ENCODE results near the gene LMNTD1. TPM values are rescaled to one million over a fixed set of nuclear protein-coding genes. Genes with fewer than 3 reads are reported as not detected.
"Not testable (repeated sequence)": the region's sequence is repeated elsewhere in the genome, so short reads cannot be mapped to it uniquely, and the experiment has no call there.

The LMNTD1 gene, protein sequence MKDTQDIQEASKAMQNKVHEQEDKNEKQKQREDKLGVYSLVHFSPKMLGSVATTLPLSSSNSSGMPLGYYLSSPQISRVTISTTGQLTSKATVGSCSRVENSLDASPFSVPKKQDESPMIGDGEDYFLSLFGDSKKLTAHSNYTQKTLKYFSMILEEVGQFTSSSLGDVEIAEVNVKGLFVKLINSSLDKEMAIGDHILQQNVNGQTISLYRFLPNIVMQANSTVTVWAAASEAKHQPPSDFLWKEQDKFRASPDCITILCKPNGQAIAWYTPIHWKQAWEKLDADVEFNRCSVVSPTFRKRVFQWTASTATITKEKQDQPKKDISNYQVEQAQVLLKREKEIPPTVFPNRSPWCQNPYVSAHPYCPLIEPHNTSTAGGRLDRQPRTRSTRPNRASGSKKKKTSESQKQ
- 1.0 and 1.9 TPM in 2 replicates for total RNA-seq (2014; rRNA removed; shearing (Covaris generic))

DNA sequence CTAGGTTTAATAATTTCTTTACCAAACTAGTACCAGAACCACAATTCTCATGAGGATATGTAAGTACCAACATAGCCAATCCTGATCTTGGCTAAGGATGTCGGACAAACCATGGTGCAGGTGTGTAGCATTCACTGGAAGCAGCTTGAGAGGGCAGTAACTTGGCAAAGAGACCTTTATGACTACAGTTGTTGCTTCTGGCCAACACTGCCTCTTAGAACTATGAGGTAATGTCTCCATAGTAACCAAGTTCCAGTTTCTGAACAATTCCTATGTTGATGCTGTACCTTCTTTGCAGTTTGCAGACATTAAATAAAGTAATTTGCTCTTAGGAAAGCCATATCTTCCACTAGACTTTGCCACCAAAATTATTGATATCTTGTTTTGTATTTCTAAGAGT, at the start of gene LMNTD1:
Gene LMNTD1, minus strand, starts transcription at position 186 of the 400 bp plus-strand sequence. CDS start 324 bp downstream, outside the sequence.
- Histone ChIP-seq H3K4me3 (no peak within 1 kb of the TSS), H3K27me3 (replicated peaks) (no peaks in the 10 kb centered on the region), H3K4me1 (replicated peaks) (no peaks in the 10 kb centered on the region), H3K36me3 (no peaks in the 10 kb centered on the region), H3K9me3 (replicated peaks) (no peaks in the 10 kb centered on the region), H3K27ac (no peak within 1 kb of the TSS)
- DNase-seq (ENCODE audit: low read depth in 1 of 2, low spot score in 2 of 2) = no peak

DNA sequence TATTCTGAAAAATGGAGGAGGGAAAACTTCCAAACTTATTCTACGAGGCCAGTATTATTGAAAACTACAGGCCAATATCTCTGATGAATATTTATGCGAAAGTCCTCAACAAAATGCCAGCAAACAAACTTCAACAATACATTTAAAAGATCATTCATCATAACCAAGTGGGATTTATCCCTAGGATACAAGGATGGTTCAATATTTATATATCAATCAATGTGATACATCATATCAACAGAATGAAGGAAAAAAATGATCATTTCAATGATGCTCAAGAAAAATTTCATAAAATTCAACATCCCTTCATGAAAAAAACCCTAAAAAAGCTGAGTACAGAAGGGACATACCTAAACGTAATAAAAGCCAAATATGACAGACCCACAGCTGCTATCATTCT, 45.9 kb upstream of the LMNTD1 start:
- DNase-seq (ENCODE audit: low read depth in 1 of 2, low spot score in 2 of 2) = no peak
- Histone ChIP-seq H3K36me3 (no peaks in the 10 kb centered on the region), H3K4me3 (no peak overlapping the region), H3K9me3 (replicated peaks) (no peaks in the 10 kb centered on the region), H3K4me1 (replicated peaks) (no peaks in the 10 kb centered on the region), H3K27me3 (replicated peaks) (no peaks in the 10 kb centered on the region), H3K27ac (no peak overlapping the region)

DNA sequence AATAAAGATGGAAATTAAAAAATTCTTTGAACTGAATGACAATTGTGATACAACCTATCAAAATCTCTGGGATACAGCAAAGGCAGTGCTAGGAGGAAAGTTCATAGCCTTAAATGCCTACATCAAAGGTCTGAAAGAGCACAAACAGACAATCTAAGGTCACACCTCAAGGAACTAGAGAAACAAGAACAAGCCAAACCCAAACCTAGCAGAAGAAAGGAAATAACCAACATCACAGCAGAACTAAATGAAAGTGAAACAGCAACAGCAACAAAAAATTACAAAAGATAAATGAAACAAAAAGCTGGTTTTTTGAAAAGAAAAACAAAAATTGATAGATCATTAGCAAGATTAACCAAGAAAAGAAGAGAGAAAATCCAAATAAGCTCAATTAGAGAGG, 42.4 kb upstream of the LMNTD1 start:
- H3K9me3 ChIP-seq (replicated peaks); H3K27me3 ChIP-seq (replicated peaks); H3K4me3 ChIP-seq; H3K36me3 ChIP-seq; H3K4me1 ChIP-seq (replicated peaks); DNase-seq (ENCODE audit: low read depth in 1 of 2, low spot score in 2 of 2); H3K27ac ChIP-seq: not testable (repeated sequence)

DNA sequence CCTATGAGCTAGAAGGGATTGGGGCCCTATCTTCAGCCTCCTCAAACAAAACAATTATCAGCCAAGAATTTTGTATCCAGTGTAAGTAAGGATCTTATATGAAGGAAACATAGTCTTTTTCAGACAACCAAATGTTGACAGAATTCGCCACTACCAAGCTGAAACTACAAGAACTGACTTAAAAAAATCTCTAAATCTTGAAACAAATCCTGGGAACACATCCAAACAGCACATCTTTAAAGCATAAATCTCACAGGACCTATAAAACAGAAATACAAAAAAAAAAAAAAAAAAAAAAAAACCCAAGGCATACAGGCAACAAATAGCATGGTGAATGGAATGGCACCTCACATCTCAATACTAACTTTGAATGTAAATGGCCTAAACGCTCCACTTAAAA, 41.3 kb upstream of the LMNTD1 start:
- no peak overlapping the region for H3K27ac ChIP-seq
- no peaks in the 10 kb centered on the region for H3K9me3 ChIP-seq (replicated peaks)
- H3K4me3 ChIP-seq = no peak overlapping the region
- no peaks in the 10 kb centered on the region for H3K27me3 ChIP-seq (replicated peaks)
- H3K4me1 ChIP-seq (replicated peaks) = no peaks in the 10 kb centered on the region
- H3K36me3 ChIP-seq = no peaks in the 10 kb centered on the region
- no peak for DNase-seq (ENCODE audit: low read depth in 1 of 2, low spot score in 2 of 2)

DNA sequence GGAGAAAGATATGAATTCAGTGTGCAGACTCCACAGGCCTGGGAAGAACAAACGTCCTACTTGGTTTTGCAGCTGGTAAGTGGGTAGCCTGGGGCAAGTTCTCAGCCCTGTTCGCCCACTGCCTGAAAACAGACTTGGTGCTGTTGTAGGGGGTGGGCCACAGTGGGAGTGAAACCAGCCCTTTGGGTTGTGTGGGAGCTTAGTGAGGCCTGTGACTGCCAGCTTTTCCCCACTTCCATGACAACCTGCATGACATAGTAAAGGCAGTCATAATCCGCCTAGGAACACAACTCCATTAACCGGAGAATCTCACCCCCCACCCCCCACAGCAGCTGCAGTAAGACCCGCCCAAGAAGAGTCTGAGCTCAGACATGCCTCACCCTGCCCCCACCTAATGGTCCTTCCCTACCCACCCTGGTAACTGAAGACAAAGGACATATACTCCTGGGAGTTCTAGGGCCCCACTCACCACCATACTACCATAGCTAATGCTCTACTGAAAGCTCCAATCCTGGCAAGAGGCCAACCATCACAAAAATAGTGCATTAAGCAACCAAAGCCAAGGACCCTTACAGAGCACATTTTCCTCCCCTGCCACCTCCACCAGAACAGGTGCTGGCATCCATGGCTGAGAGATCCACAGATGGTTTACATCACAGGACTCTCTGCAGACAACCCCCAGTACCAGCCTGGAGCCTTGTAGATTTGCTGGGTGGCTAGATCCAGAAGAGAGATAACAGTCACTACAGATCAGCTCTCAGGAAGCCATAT, 39.8 kb upstream of the LMNTD1 start:
- Histone ChIP-seq H3K36me3 (no peaks in the 10 kb centered on the region), H3K9me3 (replicated peaks) (no peaks in the 10 kb centered on the region), H3K27ac (no peak overlapping the region), H3K4me3 (no peak overlapping the region), H3K4me1 (replicated peaks) (no peaks in the 10 kb centered on the region), H3K27me3 (replicated peaks) (no peaks in the 10 kb centered on the region)
- DNase-seq (ENCODE audit: low read depth in 1 of 2, low spot score in 2 of 2) = no peak

DNA sequence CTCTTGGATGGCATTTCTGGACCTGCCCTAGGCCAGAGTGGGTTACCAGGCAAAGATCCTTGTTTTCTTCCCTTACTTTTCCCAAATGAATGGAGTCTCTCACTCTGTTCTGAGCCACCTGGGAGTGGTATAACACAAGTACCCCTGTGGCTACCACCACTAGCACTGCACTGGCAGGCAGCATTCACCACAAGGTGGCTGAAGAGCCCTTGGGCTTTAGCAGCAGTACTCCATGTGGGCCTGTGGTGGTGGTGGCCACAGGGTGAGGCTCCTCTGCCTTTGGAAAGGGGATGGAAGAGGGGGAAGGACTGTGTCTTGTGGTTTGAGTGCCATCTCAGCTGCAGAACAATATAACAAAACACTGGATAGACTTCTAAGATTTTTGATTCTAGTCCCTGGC, 38.1 kb upstream of the LMNTD1 start:
- no peak for DNase-seq (ENCODE audit: low read depth in 1 of 2, low spot score in 2 of 2)

DNA sequence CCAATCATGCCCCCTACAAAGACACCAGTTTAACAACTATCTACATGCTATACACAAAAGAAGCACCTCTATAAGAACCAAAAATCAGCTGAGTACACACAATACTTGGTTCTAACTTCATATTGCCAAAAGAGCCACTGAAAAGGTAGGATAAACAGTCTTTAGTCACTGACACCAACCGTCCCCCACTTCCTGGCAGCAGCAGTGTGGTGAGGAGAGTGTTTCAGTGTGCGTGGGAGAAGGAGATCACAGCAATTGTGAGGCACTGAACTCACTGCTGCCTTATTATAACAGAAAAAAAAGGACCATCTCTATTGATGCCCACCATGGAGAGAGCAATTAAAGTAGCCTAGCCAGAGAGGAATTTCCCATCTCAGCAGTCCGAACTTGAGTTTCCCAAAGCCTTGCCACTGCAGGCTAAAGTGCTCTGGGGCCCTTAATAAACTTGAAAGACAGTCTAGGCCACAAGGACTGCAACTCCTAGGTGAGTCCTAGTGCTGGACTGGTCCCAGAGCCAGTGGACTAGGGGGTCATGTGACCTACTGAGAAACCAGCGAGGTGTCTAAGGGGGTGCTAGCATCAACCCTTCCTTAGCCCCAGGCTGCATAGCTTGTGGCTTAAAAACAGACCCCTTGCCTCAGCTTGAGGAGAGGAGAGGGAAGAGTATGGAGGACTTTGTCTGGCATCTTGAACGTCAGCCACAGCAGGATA, 37.1 kb upstream of the LMNTD1 start:
- Histone ChIP-seq H3K36me3 (no peaks in the 10 kb centered on the region), H3K27ac (no peak overlapping the region), H3K9me3 (replicated peaks) (no peaks in the 10 kb centered on the region), H3K27me3 (replicated peaks) (no peaks in the 10 kb centered on the region), H3K4me1 (replicated peaks) (no peaks in the 10 kb centered on the region), H3K4me3 (no peak overlapping the region)
- DNase-seq (ENCODE audit: low read depth in 1 of 2, low spot score in 2 of 2) = no peak

More for the DNA sequence above, 38.1 kb upstream of the LMNTD1 start:
- no peak overlapping the region for H3K4me3 ChIP-seq
- H3K27ac ChIP-seq = no peak overlapping the region
- H3K36me3 ChIP-seq = no peaks in the 10 kb centered on the region
- no peaks in the 10 kb centered on the region for H3K27me3 ChIP-seq (replicated peaks)
- H3K4me1 ChIP-seq (replicated peaks) = no peaks in the 10 kb centered on the region
- no peaks in the 10 kb centered on the region for H3K9me3 ChIP-seq (replicated peaks)

DNA sequence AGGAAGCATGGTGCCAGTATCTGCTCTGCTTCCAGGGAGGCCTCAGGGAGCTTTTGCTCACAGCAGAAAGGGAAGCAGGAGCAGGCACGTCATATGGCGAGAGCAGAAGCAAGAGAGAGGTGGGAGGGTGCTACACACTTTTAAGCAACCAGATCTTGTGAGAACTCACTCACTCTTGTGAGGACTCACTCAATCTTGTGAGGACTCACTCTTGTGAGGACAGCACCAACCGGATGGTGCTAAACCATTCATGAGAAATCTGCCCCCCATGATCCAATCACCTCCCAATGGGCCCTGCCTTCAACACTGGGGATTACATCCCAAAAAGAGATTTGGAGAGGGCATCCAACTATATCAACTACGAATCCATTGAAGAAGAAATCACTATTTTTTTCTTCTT, 34.3 kb upstream of the LMNTD1 start:
- Histone ChIP-seq H3K36me3 (no peaks in the 10 kb centered on the region), H3K27me3 (replicated peaks) (no peaks in the 10 kb centered on the region), H3K27ac (no peak overlapping the region), H3K4me1 (replicated peaks) (no peaks in the 10 kb centered on the region), H3K9me3 (replicated peaks) (no peaks in the 10 kb centered on the region), H3K4me3 (no peak overlapping the region)
- no peak for DNase-seq (ENCODE audit: low read depth in 1 of 2, low spot score in 2 of 2)

DNA sequence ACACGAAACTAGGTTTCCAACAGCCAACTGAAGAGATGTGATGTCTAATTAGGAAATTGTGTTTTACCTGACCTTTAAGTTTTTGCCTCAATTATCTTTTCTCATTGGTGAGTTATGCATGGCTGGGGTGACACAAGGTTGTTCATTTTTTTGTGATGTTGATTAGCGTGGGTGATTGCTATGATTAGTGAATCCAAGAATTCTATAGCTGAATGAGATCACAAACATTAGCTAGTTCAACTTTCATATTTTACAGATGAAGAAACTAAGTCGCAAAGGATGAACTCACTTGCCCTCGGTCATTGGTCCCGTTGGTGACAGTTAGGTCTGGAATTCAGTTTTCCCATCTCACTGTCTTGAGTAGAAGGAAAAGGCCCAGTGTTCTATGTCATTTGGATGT, 32.6 kb upstream of the LMNTD1 start:
- no peak for DNase-seq (ENCODE audit: low read depth in 1 of 2, low spot score in 2 of 2)
- H3K27me3 ChIP-seq (replicated peaks) = no peaks in the 10 kb centered on the region
- no peaks in the 10 kb centered on the region for H3K9me3 ChIP-seq (replicated peaks)
- H3K4me3 ChIP-seq = no peak overlapping the region
- no peaks in the 10 kb centered on the region for H3K4me1 ChIP-seq (replicated peaks)
- H3K36me3 ChIP-seq = no peaks in the 10 kb centered on the region
- no peak overlapping the region for H3K27ac ChIP-seq

DNA sequence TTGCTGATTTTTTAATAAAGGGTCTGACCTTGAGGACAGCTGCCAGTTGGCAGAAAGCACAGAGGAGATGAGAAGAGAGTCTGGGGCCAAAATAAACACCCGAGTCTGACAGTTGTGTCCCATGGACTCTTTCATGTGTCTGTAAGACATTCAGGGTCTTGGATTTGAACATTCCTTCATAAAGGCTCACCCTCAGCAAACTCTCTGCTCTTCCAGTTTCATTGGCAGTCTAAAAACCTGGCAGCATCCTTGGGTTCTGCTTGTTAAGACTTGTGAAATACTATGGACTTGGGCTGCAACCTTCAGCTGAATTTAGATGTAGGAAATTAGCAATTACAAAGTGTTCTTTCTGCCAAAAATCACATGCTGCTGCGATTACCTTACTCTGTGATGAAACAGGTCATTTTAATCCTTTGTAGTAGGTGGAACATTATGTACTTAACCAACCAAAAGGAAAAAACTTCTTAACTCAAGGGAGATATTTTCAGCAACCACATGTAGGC, 32.0 kb upstream of the LMNTD1 start:
- DNase-seq (ENCODE audit: low read depth in 1 of 2, low spot score in 2 of 2) = no peak
- Histone ChIP-seq H3K9me3 (replicated peaks) (no peaks in the 10 kb centered on the region), H3K4me1 (replicated peaks) (no peaks in the 10 kb centered on the region), H3K27ac (no peak overlapping the region), H3K36me3 (no peaks in the 10 kb centered on the region), H3K27me3 (replicated peaks) (no peaks in the 10 kb centered on the region), H3K4me3 (no peak overlapping the region)

DNA sequence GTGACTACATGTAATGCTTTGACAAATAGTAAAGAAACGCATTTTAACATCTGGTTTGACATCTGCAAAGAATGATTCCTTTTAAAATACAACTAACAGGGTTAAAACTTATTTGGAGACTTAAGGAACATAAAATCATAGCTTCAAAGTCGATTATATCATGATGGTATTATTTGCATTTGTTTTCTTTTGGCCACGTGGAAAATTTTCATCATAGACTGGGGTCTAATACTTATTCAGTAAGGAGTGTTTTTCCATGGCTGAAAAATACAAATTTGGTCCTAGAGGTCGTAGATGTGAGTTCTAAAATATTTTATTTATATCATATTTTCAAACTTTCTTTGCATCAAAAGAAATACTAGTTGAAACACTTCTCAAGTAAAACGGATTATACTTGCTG, 31.5 kb upstream of the LMNTD1 start:
- Histone ChIP-seq H3K9me3 (replicated peaks) (no peaks in the 10 kb centered on the region), H3K4me3 (no peak overlapping the region), H3K36me3 (no peaks in the 10 kb centered on the region), H3K27me3 (replicated peaks) (no peaks in the 10 kb centered on the region), H3K4me1 (replicated peaks) (no peaks in the 10 kb centered on the region), H3K27ac (no peak overlapping the region)
- no peak for DNase-seq (ENCODE audit: low read depth in 1 of 2, low spot score in 2 of 2)

DNA sequence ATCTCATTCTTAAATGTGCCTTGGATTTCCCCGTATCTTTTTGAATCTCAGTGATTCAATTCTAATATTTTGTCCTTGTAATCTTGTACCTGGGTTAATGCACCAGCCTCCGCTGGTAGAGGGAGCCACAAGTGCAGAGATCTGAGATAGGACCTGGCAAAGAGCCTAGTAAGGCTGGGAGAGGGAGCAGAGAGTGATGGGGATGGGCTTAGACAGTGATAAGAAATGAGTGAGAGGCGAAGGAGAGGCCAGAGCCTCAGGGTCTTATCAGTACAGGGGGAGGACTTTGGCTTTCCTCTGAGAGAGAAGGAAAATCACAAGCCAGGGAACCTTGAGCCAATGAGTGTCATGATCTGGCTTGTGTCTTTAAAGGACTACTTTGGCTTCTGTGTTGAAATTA, 30.5 kb upstream of the LMNTD1 start:
- no peak overlapping the region for H3K4me3 ChIP-seq
- no peak for DNase-seq (ENCODE audit: low read depth in 1 of 2, low spot score in 2 of 2)
- no peaks in the 10 kb centered on the region for H3K4me1 ChIP-seq (replicated peaks)
- no peaks in the 10 kb centered on the region for H3K36me3 ChIP-seq
- no peaks in the 10 kb centered on the region for H3K27me3 ChIP-seq (replicated peaks)
- no peak overlapping the region for H3K27ac ChIP-seq
- no peaks in the 10 kb centered on the region for H3K9me3 ChIP-seq (replicated peaks)

DNA sequence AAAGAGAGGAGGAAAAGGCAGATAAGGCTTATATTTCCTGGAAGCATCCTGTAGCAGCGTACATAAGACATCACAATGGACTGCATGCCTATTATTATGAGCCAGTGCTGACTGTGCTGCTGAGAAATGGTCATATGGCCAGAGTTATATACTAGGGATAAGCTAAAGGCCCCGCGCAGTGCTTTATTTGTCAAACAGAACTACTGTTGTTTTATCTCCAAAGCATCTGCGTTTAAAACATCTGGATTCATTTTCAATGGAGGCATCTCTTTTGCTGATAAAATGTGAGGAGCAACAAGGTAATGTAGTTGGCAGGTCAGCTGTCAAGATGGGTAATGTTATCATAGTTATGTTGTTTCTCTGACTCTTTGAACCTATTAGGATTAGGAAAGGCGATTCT, 28.0 kb upstream of the LMNTD1 start:
- H3K36me3 ChIP-seq = no peaks in the 10 kb centered on the region
- no peaks in the 10 kb centered on the region for H3K4me1 ChIP-seq (replicated peaks)
- no peak for DNase-seq (ENCODE audit: low read depth in 1 of 2, low spot score in 2 of 2)
- no peak overlapping the region for H3K27ac ChIP-seq
- no peaks in the 10 kb centered on the region for H3K9me3 ChIP-seq (replicated peaks)
- no peak overlapping the region for H3K4me3 ChIP-seq
- no peaks in the 10 kb centered on the region for H3K27me3 ChIP-seq (replicated peaks)

Data from SJSA1 (cell line).